Mucosa of stomach (tissue), 1 donor: ENCODE measurements around the gene SYAP1.
"Not testable (repeated sequence)": the region's sequence is repeated elsewhere in the genome, so short reads cannot be mapped to it uniquely, and the experiment has no call there.

Experiments
- H3K27me3 ChIP-seq: one replicate; pipeline ENCODE4 v1.7.0; 2013; ENCODE audit warnings: mild to moderate bottlenecking, low read length; ENCODE audit not compliant: control insufficient read depth, insufficient read depth
- H3K36me3 ChIP-seq: one replicate; pipeline ENCODE4 v1.7.0; 2013; ENCODE audit warnings: low read length; ENCODE audit not compliant: control insufficient read depth, insufficient read depth
- H3K4me1 ChIP-seq: one replicate; pipeline ENCODE4 v1.7.0; 2013; ENCODE audit warnings: mild to moderate bottlenecking, low read length; ENCODE audit not compliant: control insufficient read depth, insufficient read depth
- H3K4me3 ChIP-seq: one replicate; pipeline ENCODE4 v1.7.0; 2013; ENCODE audit warnings: low read length
- H3K9ac ChIP-seq: one replicate; pipeline ENCODE4 v1.7.0; 2013; ENCODE audit warnings: mild to moderate bottlenecking, low read length, moderate library complexity
- H3K9me3 ChIP-seq: one replicate; pipeline ENCODE4 v1.7.0; 2013; ENCODE audit warnings: mild to moderate bottlenecking, low read length, moderate library complexity; ENCODE audit not compliant: control insufficient read depth
- donor health status: Pancreatic carcinoma.

SYAP1 gene

DNA sequence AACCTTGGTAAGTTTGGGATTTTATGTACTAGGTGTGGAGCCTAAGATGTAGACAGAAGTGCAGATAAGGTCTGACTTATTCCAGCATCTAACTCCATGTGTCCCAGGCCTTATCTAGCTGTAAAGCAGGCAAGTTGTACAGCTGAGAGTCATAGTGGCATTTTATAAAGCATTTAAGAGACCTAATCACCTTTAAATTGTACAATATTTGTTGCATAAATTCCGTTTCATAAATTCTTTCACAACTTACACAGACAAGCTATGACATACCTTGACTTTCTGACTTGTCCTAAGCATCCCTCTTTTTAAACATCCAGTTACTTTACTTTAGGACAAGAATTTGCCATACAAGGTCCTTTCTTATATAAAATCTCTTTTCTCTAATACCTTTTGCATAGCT, 11.0 kb downstream of the SYAP1 start:
- Histone ChIP-seq H3K36me3 (no peaks in the 10 kb centered on the region), H3K4me3 (no peak overlapping the region), H3K9ac (no peak overlapping the region), H3K4me1 (no peaks in the 10 kb centered on the region), H3K9me3 (no peaks in the 10 kb centered on the region), H3K27me3 (no peaks in the 10 kb centered on the region)

- no peak overlapping the region for H3K9ac ChIP-seq
- no peaks in the 10 kb centered on the region for H3K4me1 ChIP-seq
- no peak overlapping the region for H3K4me3 ChIP-seq
- no peaks in the 10 kb centered on the region for H3K27me3 ChIP-seq
- no peaks in the 10 kb centered on the region for H3K36me3 ChIP-seq
- H3K9me3 ChIP-seq = no peaks in the 10 kb centered on the region
Observed at GRCh38 chrX:16733013-16733412, 13.6 kb downstream of the SYAP1 start.

GRCh38 chrX:16737024-16737423, 17.6 kb downstream of the SYAP1 start:
- H3K4me3 ChIP-seq = no peak overlapping the region
- H3K27me3 ChIP-seq = no peaks in the 10 kb centered on the region
- no peaks in the 10 kb centered on the region for H3K9me3 ChIP-seq
- H3K9ac ChIP-seq = no peak overlapping the region
- H3K36me3 ChIP-seq = no peaks in the 10 kb centered on the region
- no peaks in the 10 kb centered on the region for H3K4me1 ChIP-seq

- H3K27me3 ChIP-seq = no peaks in the 10 kb centered on the region
- no peaks in the 10 kb centered on the region for H3K4me1 ChIP-seq
- no peak overlapping the region for H3K9ac ChIP-seq
- H3K36me3 ChIP-seq = no peaks in the 10 kb centered on the region
- no peaks in the 10 kb centered on the region for H3K9me3 ChIP-seq
- no peak overlapping the region for H3K4me3 ChIP-seq
Observed at GRCh38 chrX:16739574-16739973, 20.2 kb downstream of the SYAP1 start.

DNA sequence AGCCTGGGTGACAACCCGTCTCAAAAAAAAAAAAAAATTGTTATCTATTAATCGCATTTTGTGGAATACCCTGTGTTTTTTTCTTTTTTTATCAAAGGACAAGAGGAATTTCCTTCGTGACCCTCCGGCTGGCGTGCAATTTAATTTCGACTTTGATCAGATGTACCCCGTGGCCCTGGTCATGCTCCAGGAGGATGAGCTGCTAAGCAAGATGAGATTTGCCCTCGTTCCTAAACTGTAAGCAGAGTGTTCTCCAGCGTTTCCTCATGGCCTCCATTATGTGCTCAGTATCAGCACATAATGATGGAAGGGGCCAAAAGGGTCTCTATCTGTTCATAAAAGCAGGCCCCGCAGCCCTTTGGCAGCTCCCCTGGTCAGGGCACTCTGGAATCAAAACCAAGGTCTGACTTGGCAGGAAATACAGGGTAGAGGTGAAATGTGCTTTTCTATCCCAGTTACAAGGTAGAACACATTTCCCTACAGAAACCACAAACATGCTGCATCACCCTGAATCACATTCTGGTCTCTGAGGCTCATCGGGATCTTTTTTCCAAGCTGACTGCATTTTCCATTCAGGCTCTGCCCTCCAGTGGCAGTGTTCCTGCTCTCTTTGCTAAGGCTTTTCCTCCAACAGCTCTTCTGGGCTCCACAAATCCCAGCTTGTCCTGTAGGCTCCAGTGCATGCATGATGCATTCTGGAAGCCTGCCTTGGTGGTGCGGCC, 24.4 kb downstream of the SYAP1 start:
- Histone ChIP-seq H3K27me3 (no peaks in the 10 kb centered on the region), H3K4me3 (no peak overlapping the region), H3K4me1 (no peaks in the 10 kb centered on the region), H3K36me3 (no peaks in the 10 kb centered on the region), H3K9me3 (no peaks in the 10 kb centered on the region), H3K9ac (no peak overlapping the region)

DNA sequence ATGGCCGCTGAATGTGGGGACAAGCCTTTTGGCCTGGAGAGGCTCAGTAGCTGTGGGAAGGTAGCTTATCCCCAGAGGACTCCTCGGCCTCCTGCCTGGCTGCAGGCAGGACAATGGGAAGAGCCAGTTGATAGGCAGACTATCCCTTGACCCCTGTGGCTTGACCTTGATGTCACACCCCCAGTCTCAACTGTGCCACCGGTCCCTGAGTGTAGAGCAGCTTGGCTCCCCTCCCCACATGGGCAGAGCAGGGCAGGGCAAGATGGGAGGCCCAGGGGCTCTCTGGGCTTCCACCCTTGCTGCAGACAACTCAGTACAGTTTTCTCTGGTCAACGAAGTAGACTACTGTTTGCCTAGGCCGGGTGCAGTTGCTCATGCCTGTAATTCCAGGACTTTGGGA, 25.7 kb downstream of the SYAP1 start:
- no peak overlapping the region for H3K4me3 ChIP-seq
- no peaks in the 10 kb centered on the region for H3K4me1 ChIP-seq
- H3K27me3 ChIP-seq = no peaks in the 10 kb centered on the region
- no peaks in the 10 kb centered on the region for H3K9me3 ChIP-seq
- no peak overlapping the region for H3K9ac ChIP-seq
- no peaks in the 10 kb centered on the region for H3K36me3 ChIP-seq

DNA sequence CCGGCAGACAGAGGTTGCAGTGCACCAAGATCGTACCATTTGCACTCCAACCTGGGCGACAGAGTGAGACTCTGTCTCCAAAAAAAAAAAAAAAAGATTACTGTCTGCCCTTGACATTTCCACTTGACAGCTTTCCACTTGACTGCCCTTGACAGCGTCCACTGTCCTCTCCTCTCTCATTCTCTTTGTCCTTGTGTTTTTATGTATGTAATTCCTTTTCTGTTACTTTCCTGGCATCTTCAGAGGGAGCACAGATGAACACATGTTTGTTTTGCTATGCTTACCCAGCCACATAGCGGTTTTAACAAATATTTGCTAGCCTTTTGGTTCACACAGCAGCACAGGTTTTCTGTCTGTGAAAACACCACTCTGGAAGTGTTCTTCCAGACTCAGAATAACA, 26.2 kb downstream of the SYAP1 start:
- Histone ChIP-seq H3K4me3 (no peak overlapping the region), H3K9me3 (no peaks in the 10 kb centered on the region), H3K4me1 (no peaks in the 10 kb centered on the region), H3K36me3 (no peaks in the 10 kb centered on the region), H3K27me3 (no peaks in the 10 kb centered on the region), H3K9ac (no peak overlapping the region)

DNA sequence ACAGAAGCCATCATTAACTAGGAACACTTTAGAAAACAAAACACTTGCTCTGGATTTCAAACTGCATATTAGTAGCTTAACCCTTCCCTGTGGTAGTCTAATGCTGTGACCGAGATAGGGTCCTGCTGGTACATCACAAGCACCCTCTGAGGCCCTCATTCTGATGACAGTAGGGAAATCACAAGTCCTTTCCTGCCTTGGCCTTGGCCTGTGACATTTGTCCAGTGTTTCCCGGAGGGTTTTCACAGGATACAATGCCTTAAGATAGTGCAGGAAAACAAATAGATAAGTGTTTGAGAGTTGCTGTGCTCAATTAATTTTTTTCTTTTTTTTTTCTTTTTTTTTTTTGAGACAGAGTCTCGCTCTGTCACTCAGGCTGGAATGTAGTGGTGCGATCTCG, 29.0 kb downstream of the SYAP1 start:
- H3K36me3 ChIP-seq = no peaks in the 10 kb centered on the region
- no peaks in the 10 kb centered on the region for H3K4me1 ChIP-seq
- H3K27me3 ChIP-seq = no peaks in the 10 kb centered on the region
- H3K9ac ChIP-seq = no peak overlapping the region
- no peak overlapping the region for H3K4me3 ChIP-seq
- no peaks in the 10 kb centered on the region for H3K9me3 ChIP-seq

DNA sequence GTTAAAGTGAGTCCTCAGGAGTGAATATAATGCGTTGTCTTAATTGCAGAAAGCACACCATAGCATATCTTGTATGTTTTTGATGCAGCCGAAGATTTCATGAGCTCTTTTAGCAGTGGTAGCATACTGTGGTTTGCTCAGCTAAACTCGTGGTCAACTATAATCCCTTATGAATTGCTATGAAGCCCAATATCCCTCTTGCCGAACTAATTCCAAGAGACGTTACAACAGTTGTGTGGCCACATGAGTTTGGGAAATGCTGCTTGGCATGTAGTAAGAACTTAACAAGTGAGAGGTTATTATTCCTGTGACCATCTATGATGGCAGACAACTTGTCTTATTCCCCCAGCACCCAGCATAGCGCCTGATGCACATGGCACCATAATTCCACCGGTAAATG, 30.7 kb downstream of the SYAP1 start:
- no peak overlapping the region for H3K4me3 ChIP-seq
- no peaks in the 10 kb centered on the region for H3K9me3 ChIP-seq
- H3K36me3 ChIP-seq = no peaks in the 10 kb centered on the region
- no peaks in the 10 kb centered on the region for H3K4me1 ChIP-seq
- H3K9ac ChIP-seq = no peak overlapping the region
- H3K27me3 ChIP-seq = no peaks in the 10 kb centered on the region

DNA sequence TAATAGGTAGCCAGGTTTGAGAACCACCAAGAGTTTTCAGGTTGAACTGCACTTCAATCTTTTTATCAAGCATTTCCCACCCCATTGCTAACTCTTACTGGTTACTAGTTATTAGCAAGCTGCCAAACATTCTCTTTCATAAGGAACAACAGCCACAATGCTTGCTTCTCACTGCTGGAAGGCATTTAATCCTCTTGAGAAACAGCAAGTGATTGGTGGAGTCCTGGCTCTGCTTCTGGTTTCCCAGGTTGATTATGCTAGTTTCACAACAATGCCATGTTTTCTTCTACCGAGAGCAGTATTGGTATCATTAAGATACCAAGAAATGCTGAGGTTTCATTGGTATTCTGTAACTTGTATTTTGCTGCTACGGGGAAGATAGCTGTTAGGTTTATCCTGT, 34.6 kb downstream of the SYAP1 start:
- Histone ChIP-seq H3K4me1 (no peaks in the 10 kb centered on the region), H3K9ac (no peak overlapping the region), H3K4me3 (no peak overlapping the region), H3K9me3 (no peaks in the 10 kb centered on the region), H3K36me3 (no peaks in the 10 kb centered on the region), H3K27me3 (no peaks in the 10 kb centered on the region)

GRCh38 chrX:16756724-16757123, 37.3 kb downstream of the SYAP1 start:
- H3K4me1 ChIP-seq = no peaks in the 10 kb centered on the region
- H3K4me3 ChIP-seq = no peak overlapping the region
- H3K27me3 ChIP-seq = no peaks in the 10 kb centered on the region
- no peaks in the 10 kb centered on the region for H3K36me3 ChIP-seq
- H3K9ac ChIP-seq = no peak overlapping the region
- H3K9me3 ChIP-seq = no peaks in the 10 kb centered on the region

DNA sequence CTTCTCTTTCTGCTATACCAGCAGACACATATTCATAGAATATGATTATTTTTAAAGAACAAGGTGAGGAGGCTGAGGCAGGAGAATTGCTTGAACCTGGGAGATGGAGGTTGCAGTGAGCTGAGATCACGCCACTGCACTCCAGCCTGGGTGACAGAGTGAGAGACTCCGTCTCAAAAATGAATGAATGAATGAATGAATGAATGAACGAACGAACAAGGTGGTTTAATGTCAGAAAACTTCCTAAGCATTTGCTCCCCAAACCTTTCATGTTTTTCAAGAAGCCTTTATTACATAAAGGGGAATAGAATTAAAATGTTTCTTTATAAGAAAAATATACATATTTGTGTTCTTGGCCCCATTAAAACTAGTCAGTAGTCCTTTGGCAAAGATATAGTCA, 42.1 kb downstream of the SYAP1 start:
- not testable (repeated sequence) for H3K4me1 ChIP-seq, H3K9me3 ChIP-seq, H3K27me3 ChIP-seq, H3K36me3 ChIP-seq, H3K9ac ChIP-seq, H3K4me3 ChIP-seq

DNA sequence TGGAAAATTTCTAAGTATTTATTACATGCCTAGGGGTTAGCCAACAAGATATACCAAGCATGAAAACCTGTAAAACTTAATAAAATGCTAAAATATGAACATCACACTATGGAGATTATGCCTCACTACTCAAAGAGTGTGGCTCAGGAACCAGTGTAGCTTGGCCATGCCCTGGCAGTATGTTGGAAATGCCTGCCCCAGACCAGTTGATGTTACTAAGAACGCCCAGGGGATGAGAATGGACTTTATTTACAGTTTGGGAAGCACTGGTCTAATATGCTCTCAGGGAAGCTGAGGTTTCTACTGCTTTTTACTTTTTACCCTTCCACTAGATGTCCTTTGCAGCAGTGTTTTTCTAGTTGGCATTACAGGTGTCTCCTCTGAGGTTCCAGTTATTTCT, 43.2 kb downstream of the SYAP1 start:
- H3K4me1 ChIP-seq = no peaks in the 10 kb centered on the region
- H3K9me3 ChIP-seq = no peaks in the 10 kb centered on the region
- no peaks in the 10 kb centered on the region for H3K36me3 ChIP-seq
- no peak overlapping the region for H3K4me3 ChIP-seq
- H3K27me3 ChIP-seq = no peaks in the 10 kb centered on the region
- no peak overlapping the region for H3K9ac ChIP-seq
